Activated CD8-positive, alpha-beta T cell treated with anti-CD3 and anti-CD28 coated beads for 36 hours (primary cell): Measurements from ENCODE around the gene RANBP10. TPM values are rescaled to one million over a fixed set of nuclear protein-coding genes. Genes with fewer than 3 reads are reported as not detected.

ENCODE experiments used
- ATAC-seq: fragments of 200-7000 bp; cut with Tn5 transposase; one replicate; pipeline ENCODE4 v1.10.0; 2021; ENCODE audit warnings: mild to moderate bottlenecking, moderate library complexity
- CTCF ChIA-PET: fragments of 350-600 bp; sonication (Branson Sonifier 250); formaldehyde crosslinking; loops from one replicate; lab custom pipeline; 2021; ENCODE audit warnings: antibody characterized with exemption; lab: Charles Lee
- POLR2A ChIA-PET: fragments of 350-600 bp; sonication (Branson Sonifier 250); formaldehyde crosslinking; loops from one replicate; lab custom pipeline; 2021; ENCODE audit warnings: antibody characterized with exemption; lab: Charles Lee
- DNase-seq: peaks from one replicate; pipeline ENCODE4 v3.0.0-alpha.2; 2020
- H3K27ac Mint-ChIP-seq: one replicate; pipeline ENCODE4 v1.8.0; 2021; ENCODE audit warnings: mild to moderate bottlenecking, mixed read lengths
- H3K27me3 Mint-ChIP-seq: one replicate; pipeline ENCODE4 v1.8.0; 2021; ENCODE audit warnings: mixed read lengths
- H3K36me3 Mint-ChIP-seq: one replicate; pipeline ENCODE4 v1.8.0; 2021; ENCODE audit warnings: low read depth, mixed read lengths
- H3K4me1 Mint-ChIP-seq: one replicate; pipeline ENCODE4 v1.8.0; 2021; ENCODE audit warnings: low read depth, mixed read lengths
- H3K4me3 Mint-ChIP-seq: one replicate; pipeline ENCODE4 v1.8.0; 2021; ENCODE audit warnings: mild to moderate bottlenecking, moderate library complexity, mixed read lengths
- H3K9me3 Mint-ChIP-seq: one replicate; pipeline ENCODE4 v1.8.0; 2021; ENCODE audit warnings: mixed read lengths
- intact Hi-C: fragments of 100-400 bp; cut with micrococcal nuclease; formaldehyde crosslinking; loops from one replicate; pipeline ENCODE4 v1.10.0; 2022
- total RNA-seq, 2 experiments: library from RNA; stranded (reverse); gene quantifications; one replicate each; pipeline ENCODE4 v1.2.3, GENCODE V29; 2021
- TF ChIP-seq, protein P1 (sequence below): fragments of 200-600 bp; IDR thresholded peaks from one replicate; pipeline ENCODE4 v1.8.0; 2022; ENCODE audit warnings: antibody characterized with exemption, mild to moderate bottlenecking

The RANBP10 gene
- total RNA-seq, 2 experiments from 2014 or later = 15.9 to 18.9 TPM

GRCh38 chr16:67740391-67740790 is 66.0 kb downstream of the RANBP10 start:
- H3K4me1 Mint-ChIP-seq = no peaks in the 10 kb centered on the region
- no peak for ATAC-seq
- DNase-seq = no peak
- TF ChIP-seq, protein P1, sequence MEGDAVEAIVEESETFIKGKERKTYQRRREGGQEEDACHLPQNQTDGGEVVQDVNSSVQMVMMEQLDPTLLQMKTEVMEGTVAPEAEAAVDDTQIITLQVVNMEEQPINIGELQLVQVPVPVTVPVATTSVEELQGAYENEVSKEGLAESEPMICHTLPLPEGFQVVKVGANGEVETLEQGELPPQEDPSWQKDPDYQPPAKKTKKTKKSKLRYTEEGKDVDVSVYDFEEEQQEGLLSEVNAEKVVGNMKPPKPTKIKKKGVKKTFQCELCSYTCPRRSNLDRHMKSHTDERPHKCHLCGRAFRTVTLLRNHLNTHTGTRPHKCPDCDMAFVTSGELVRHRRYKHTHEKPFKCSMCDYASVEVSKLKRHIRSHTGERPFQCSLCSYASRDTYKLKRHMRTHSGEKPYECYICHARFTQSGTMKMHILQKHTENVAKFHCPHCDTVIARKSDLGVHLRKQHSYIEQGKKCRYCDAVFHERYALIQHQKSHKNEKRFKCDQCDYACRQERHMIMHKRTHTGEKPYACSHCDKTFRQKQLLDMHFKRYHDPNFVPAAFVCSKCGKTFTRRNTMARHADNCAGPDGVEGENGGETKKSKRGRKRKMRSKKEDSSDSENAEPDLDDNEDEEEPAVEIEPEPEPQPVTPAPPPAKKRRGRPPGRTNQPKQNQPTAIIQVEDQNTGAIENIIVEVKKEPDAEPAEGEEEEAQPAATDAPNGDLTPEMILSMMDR = no peak
- H3K27ac Mint-ChIP-seq = no peak overlapping the region
- peaks cover 10% of the 10 kb centered on the region for H3K36me3 Mint-ChIP-seq
- POLR2A ChIA-PET = no interaction called here
- intact Hi-C loops = no loop called here
- H3K4me3 Mint-ChIP-seq = no peak overlapping the region
- CTCF ChIA-PET = interaction anchor here (2.7 kb wide), 1 partner anchor 76 kb away, joined by 7 read pairs; no protein-coding TSS in a partner anchor
- H3K9me3 Mint-ChIP-seq = no peaks in the 10 kb centered on the region
- no peaks in the 10 kb centered on the region for H3K27me3 Mint-ChIP-seq

- H3K36me3 Mint-ChIP-seq = peaks cover 4% of the 10 kb centered on the region
- H3K27ac Mint-ChIP-seq = no peak overlapping the region
- H3K27me3 Mint-ChIP-seq = no peaks in the 10 kb centered on the region
- no peaks in the 10 kb centered on the region for H3K9me3 Mint-ChIP-seq
- intact Hi-C loops = no loop called here
- no peaks in the 10 kb centered on the region for H3K4me1 Mint-ChIP-seq
- POLR2A ChIA-PET = no interaction called here
- no peak overlapping the region for H3K4me3 Mint-ChIP-seq
- TF ChIP-seq, protein P1 = no peak
- CTCF ChIA-PET = interaction anchor here (1.2 kb wide), 1 partner anchor 216 kb away, joined by 4 read pairs; no protein-coding TSS in a partner anchor
- ATAC-seq = no peak
- no peak for DNase-seq
Observed at GRCh38 chr16:67736858-67737257, 69.5 kb downstream of the RANBP10 start.

- CTCF ChIA-PET = interaction anchor here (1.5 kb wide), 1 partner anchor 82 kb away, joined by 4 read pairs; no protein-coding TSS in a partner anchor
- Mint-ChIP-seq H3K9me3 (no peaks in the 10 kb centered on the region), H3K4me3 (no peak overlapping the region), H3K27me3 (no peaks in the 10 kb centered on the region), H3K36me3 (no peaks in the 10 kb centered on the region), H3K4me1 (no peaks in the 10 kb centered on the region), H3K27ac (no peak overlapping the region)
- DNase-seq (no peak), ATAC-seq (no peak)
- intact Hi-C loops = no loop called here
- POLR2A ChIA-PET = interaction anchor here (0.6 kb wide), 1 partner anchor 26 kb away, joined by 3 read pairs; no protein-coding TSS in a partner anchor
- TF ChIP-seq, protein P1 = no peak
Observed at GRCh38 chr16:67734731-67735201, 71.6 kb downstream of the RANBP10 start.

DNA sequence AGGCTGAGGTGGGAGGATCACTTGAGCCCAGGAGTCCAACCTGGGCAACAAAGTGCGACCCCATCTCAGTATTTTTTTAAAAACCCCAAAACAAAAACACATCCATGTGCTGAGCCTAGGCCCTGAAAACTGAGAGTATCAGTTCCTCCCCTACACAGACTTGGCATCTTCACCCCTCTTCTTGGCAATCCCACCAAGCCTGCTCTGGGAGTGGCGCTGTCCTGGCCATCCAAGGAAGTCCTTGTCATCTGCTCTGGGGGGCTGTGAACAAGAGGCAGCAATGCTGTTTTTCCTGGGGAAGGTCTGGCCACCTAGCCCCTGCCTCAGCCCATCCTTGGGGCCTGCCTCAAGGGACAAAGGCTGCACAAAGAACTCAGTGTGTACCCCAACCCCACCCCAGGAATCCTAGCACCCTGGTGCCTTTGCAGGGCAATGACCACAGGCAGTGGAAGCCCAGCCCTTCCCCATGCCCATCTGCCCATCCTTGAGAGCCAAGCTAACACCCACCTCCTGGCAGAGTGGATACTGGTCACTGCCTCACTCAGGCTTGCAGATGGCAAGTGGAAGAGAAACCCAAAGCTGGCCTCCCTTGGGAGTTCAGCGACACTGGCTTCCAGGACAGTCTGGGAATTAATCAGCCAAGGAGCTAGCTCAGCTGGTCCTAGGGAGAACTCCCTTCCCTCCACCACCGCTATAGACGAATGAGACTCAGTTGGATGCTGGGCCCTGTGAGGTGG is 72.5 kb downstream of the RANBP10 start:
- no peak overlapping the region for H3K27ac Mint-ChIP-seq
- intact Hi-C loops = no loop called here
- TF ChIP-seq, protein P1 = no peak
- H3K27me3 Mint-ChIP-seq = no peaks in the 10 kb centered on the region
- no peaks in the 10 kb centered on the region for H3K9me3 Mint-ChIP-seq
- H3K4me3 Mint-ChIP-seq = no peak overlapping the region
- ChIA-PET POLR2A (interaction anchor here (1.5 kb wide), 1 partner anchor 47 kb away, joined by 3 read pairs; no protein-coding TSS in a partner anchor), CTCF (no interaction called here)
- H3K36me3 Mint-ChIP-seq = no peaks in the 10 kb centered on the region
- DNase-seq = no peak
- no peak for ATAC-seq
- H3K4me1 Mint-ChIP-seq = no peaks in the 10 kb centered on the region

- no peak overlapping the region for H3K4me3 Mint-ChIP-seq
- no peak overlapping the region for H3K27ac Mint-ChIP-seq
- no peaks in the 10 kb centered on the region for H3K27me3 Mint-ChIP-seq
- no peaks in the 10 kb centered on the region for H3K9me3 Mint-ChIP-seq
- intact Hi-C loops = no loop called here
- no peaks in the 10 kb centered on the region for H3K4me1 Mint-ChIP-seq
- POLR2A ChIA-PET = no interaction called here
- TF ChIP-seq, protein P1 = no peak
- ATAC-seq (no peak), DNase-seq (no peak)
- H3K36me3 Mint-ChIP-seq = peaks cover 2% of the 10 kb centered on the region
- CTCF ChIA-PET = interaction anchor here (0.5 kb wide), 1 partner anchor 72 kb away, joined by 3 read pairs; no protein-coding TSS in a partner anchor
Observed at GRCh38 chr16:67731753-67732095, 74.6 kb downstream of the RANBP10 start.
